ENCODE measurements around the gene ZNF417. TPM values are rescaled to one million over a fixed set of nuclear protein-coding genes. Genes with fewer than 3 reads are reported as not detected.
A peak's percentile ranks its signal among the peaks of the same experiment; 100 is the strongest.

Gene ZNF417
- total and polyA plus RNA-seq, 2 donors (not counting 3 experiments of a cell fraction or from before 2014, with no cell fraction given) = 3.1 to 17.8 TPM

DNA sequence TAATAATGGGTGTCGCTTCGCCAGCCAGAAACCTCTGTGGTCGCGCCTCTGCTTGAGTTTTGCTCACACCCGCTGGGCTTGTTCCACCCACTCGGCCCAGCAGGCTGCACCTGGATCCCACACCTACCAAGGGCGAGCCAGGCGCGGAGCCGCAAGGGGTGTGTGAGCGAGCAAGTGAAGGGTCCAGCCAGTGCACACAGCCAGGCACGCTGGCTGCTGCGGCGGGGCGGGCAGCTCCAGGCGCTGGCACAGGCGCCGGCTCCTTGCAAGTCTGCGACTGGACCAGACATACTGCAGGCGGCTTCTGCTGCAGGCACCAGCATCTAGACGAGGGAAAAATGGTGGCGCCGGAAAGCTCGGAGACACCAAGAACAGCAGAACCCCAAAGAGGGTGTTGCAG, 32.9 kb upstream of the ZNF417 start:
- ChIA-PET POLR2A (no interaction called here), CTCF (interaction anchor here (0.8 kb wide), 1 partner anchor 36 kb away, joined by 3 read pairs; no protein-coding TSS in a partner anchor)
- no peak for FAIRE-seq

GRCh38 chr19:57947419-57948134, 31.2 kb upstream of the ZNF417 start, which contains the start of gene ZNF256:
TSS of gene ZNF256 (minus strand) at chr19:57947706. CDS start at chr19:57947474, 232 bp downstream.
- Histone ChIP-seq H3K36me3 (ENCODE audit: control insufficient read depth in 2 of 2, extremely low read depth in 1 of 2, insufficient read depth in 2 of 2, low read length in 2 of 2) (peaks cover 0 to 5% of the 10 kb centered on the region in 2 experiments), H3K9ac (replicated peaks; ENCODE audit: extremely low read depth, insufficient read depth, low read length) (peak within 1 kb of the TSS; percentile 42), H3K9me3 (replicated peaks; ENCODE audit: control insufficient read depth, insufficient read depth, low read length) (peaks cover 3% of the 10 kb centered on the region), H4K20me1 (replicated peaks; ENCODE audit: control insufficient read depth, extremely low read depth, insufficient read depth, low read length) (peaks cover 2% of the 10 kb centered on the region), H3K27me3 (ENCODE audit: control insufficient read depth in 2 of 2, insufficient read depth in 2 of 2, low read length in 2 of 2) (no peaks in the 10 kb centered on the region), H3K79me2 (ENCODE audit: control insufficient read depth, insufficient read depth, low read length) (no peaks in the 10 kb centered on the region), H2AFZ (ENCODE audit: low read depth, low read length) (peak within 1 kb of the TSS; percentile 79), H3K27ac (ENCODE audit: insufficient read depth, low read depth, low read length) (no peak within 1 kb of the TSS), H3K4me1 (ENCODE audit: control insufficient read depth, extremely low read depth, insufficient read depth, low read length) (peaks cover 5% of the 10 kb centered on the region), H3K9me1 (replicated peaks; ENCODE audit: control insufficient read depth, extremely low read depth, insufficient read depth, low read length) (no peaks in the 10 kb centered on the region), H3K4me2 (ENCODE audit: insufficient read depth, low read length) (peak within 1 kb of the TSS; percentile 62), H3K4me3 (replicated peaks in 1 of 3; ENCODE audit: insufficient read depth in 1 of 3, low read depth in 1 of 3, low read length in 3 of 3) (peak within 1 kb of the TSS; percentile 24 to 66 (median 53))
- intact Hi-C loops (cut with micrococcal nuclease) = loop anchor here (1.0 to 10.0 kb wide), 3 partner anchors 31 to 207 kb away; partner anchors contain the start of genes ZNF329, ZNF417 and ZNF606
- POLR2A ChIA-PET = no interaction called here
- dilution Hi-C loops (cut with MboI; ENCODE audit: extremely low pct_ligation_motif_present, low sequenced_read_pairs) = no loop called here
- peak; percentile 48 for TF ChIP-seq POLR2AphosphoS5 (IDR thresholded peaks at IDR 0.05; ENCODE audit: insufficient read depth, low read depth, low read length)
- peak; percentile 55 to 65 for TF ChIP-seq CTCF (IDR thresholded peaks at IDR 0.05; ENCODE audit: extremely low read depth in 1 of 2, insufficient read depth in 1 of 2, low read depth in 1 of 2, low read length in 2 of 2)
- peak; percentile 50 for TF ChIP-seq POLR2A (IDR thresholded peaks at IDR 0.05; ENCODE audit: low read depth, low read length)
- no peak for TF ChIP-seq GATA2 (IDR thresholded peaks at IDR 0.05; ENCODE audit: insufficient read depth, insufficient read length, low read depth, low read length)
- no peak for TF ChIP-seq EZH2 (IDR thresholded peaks at IDR 0.05; ENCODE audit: borderline replicate concordance, low read depth, low read length, severe bottlenecking)
- TF ChIP-seq, protein P1, sequence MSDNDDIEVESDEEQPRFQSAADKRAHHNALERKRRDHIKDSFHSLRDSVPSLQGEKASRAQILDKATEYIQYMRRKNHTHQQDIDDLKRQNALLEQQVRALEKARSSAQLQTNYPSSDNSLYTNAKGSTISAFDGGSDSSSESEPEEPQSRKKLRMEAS (IDR thresholded peaks at IDR 0.05; ENCODE audit: insufficient read depth, insufficient read length) = peak; percentile 61
- no TSS peak for BruUV-seq (replicated peaks)
- FAIRE-seq (peak; percentile 94), DNase-seq (ENCODE audit: low read depth, low spot score) (peak; percentile 92)
- CTCF ChIA-PET = no interaction called here

More for the DNA sequence above, 32.9 kb upstream of the ZNF417 start:
- no peaks in the 10 kb centered on the region for H3K27me3 ChIP-seq (ENCODE audit: control insufficient read depth in 2 of 2, insufficient read depth in 2 of 2, low read length in 2 of 2)
- H3K36me3 ChIP-seq (ENCODE audit: control insufficient read depth in 2 of 2, extremely low read depth in 1 of 2, insufficient read depth in 2 of 2, low read length in 2 of 2) = no peaks in the 10 kb centered on the region
- TF ChIP-seq MYC (IDR thresholded peaks at IDR 0.05; ENCODE audit: low read depth, low read length) = no peak
- no peak for TF ChIP-seq EZH2 (IDR thresholded peaks at IDR 0.05; ENCODE audit: borderline replicate concordance, low read depth, low read length, severe bottlenecking)
- no peak for TF ChIP-seq FOS (IDR thresholded peaks at IDR 0.05; ENCODE audit: borderline replicate concordance, insufficient read depth, low read length)
- H3K4me1 ChIP-seq (ENCODE audit: control insufficient read depth, extremely low read depth, insufficient read depth, low read length) = peaks cover 5% of the 10 kb centered on the region
- no peaks in the 10 kb centered on the region for H3K79me2 ChIP-seq (ENCODE audit: control insufficient read depth, insufficient read depth, low read length)
- H3K9me1 ChIP-seq (replicated peaks; ENCODE audit: control insufficient read depth, extremely low read depth, insufficient read depth, low read length) = no peaks in the 10 kb centered on the region
- DNase-seq (ENCODE audit: low read depth, low spot score) = no peak
- no peaks in the 10 kb centered on the region for H3K9me3 ChIP-seq (replicated peaks; ENCODE audit: control insufficient read depth, insufficient read depth, low read length)
- dilution Hi-C loops (cut with MboI; ENCODE audit: extremely low pct_ligation_motif_present, low sequenced_read_pairs) (no loop called here), intact Hi-C loops (cut with micrococcal nuclease) (loop anchor here (10.0 kb wide), 1 partner anchor 206 kb away; the partner anchor contains the start of gene ZNF329)
- H4K20me1 ChIP-seq (replicated peaks; ENCODE audit: control insufficient read depth, extremely low read depth, insufficient read depth, low read length) = no peaks in the 10 kb centered on the region
- no peak overlapping the region for H3K9ac ChIP-seq (replicated peaks; ENCODE audit: extremely low read depth, insufficient read depth, low read length)
- no peak overlapping the region for H3K4me3 ChIP-seq (replicated peaks in 1 of 3; ENCODE audit: insufficient read depth in 1 of 3, low read depth in 1 of 3, low read length in 3 of 3)
- no peak overlapping the region for H2AFZ ChIP-seq (ENCODE audit: low read depth, low read length)
- H3K27ac ChIP-seq (ENCODE audit: insufficient read depth, low read depth, low read length) = no peak overlapping the region
- BruUV-seq (replicated peaks) = no TSS peak
- H3K4me2 ChIP-seq (ENCODE audit: insufficient read depth, low read length) = no peak overlapping the region

Measured in endothelial cell of umbilical vein (primary cell).